ENCODE data around the gene TMEM42.

Gene TMEM42

DNA sequence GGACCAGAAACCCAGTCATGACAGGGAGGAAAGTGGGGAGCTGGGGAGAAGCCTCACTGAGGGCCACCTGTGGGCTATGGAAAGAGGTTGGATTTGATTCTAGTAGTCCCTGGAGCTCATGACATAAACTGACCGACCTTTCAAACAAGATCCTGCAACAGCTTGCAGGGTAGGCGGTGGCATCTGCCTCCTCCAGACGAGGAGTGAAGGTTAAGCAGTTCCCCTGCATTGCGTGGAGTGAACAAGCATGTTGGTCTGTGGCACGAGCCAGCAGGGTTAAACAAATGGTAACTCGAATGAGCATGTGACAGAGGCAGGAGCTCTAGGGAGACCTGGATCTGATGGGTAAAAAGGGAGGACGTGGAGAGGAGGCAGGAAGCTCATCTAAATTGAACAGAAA is 25.4 kb downstream of the TMEM42 start:
- no peaks in the 10 kb centered on the region for H3K36me3 ChIP-seq (ENCODE audit: control insufficient read depth, insufficient read depth, low read length)
- no peak overlapping the region for H3K4me3 ChIP-seq (replicated peaks; ENCODE audit: low read depth, low read length)
- H3K27me3 ChIP-seq (replicated peaks; ENCODE audit: control insufficient read depth, insufficient read depth, low read length), result peaks cover 1% of the 10 kb centered on the region; the same call in 1 of the 2 replicates
- DNase-seq (ENCODE audit: extremely low read depth, insufficient read length), result no peak
- TF ChIP-seq, protein P1, sequence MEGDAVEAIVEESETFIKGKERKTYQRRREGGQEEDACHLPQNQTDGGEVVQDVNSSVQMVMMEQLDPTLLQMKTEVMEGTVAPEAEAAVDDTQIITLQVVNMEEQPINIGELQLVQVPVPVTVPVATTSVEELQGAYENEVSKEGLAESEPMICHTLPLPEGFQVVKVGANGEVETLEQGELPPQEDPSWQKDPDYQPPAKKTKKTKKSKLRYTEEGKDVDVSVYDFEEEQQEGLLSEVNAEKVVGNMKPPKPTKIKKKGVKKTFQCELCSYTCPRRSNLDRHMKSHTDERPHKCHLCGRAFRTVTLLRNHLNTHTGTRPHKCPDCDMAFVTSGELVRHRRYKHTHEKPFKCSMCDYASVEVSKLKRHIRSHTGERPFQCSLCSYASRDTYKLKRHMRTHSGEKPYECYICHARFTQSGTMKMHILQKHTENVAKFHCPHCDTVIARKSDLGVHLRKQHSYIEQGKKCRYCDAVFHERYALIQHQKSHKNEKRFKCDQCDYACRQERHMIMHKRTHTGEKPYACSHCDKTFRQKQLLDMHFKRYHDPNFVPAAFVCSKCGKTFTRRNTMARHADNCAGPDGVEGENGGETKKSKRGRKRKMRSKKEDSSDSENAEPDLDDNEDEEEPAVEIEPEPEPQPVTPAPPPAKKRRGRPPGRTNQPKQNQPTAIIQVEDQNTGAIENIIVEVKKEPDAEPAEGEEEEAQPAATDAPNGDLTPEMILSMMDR (IDR thresholded peaks at IDR 0.05; ENCODE audit: insufficient read depth, low read length, poor library complexity, severe bottlenecking), result no peak

DNA sequence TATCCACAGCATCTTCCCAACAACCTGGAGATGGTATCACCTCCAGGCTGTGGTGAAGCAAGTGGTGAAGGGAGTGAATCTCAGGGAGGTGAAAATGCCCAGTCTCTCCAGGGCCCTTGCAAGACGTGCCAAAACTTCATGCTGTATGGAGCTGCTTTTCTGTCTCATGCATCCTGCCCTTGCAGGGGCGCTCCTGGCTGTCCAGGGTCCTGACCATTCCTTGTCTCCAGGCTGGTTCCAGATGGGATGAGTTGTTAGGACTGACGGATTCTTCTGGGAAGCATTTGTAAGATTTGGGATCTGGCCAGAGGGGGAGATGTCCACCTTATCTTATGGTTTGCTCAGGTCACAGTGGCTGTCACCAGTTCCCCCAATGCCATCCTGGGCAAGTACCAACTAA is 28.5 kb downstream of the TMEM42 start:
- no peak overlapping the region for H3K4me3 ChIP-seq (replicated peaks; ENCODE audit: low read depth, low read length)
- no peak for DNase-seq (ENCODE audit: extremely low read depth, insufficient read length)
- TF ChIP-seq, protein P1 (IDR thresholded peaks at IDR 0.05; ENCODE audit: insufficient read depth, low read length, poor library complexity, severe bottlenecking), result no peak
- H3K27me3 ChIP-seq (replicated peaks; ENCODE audit: control insufficient read depth, insufficient read depth, low read length), result 0 out of 2 replicates have a peak, but pooled peaks cover 1% of the 10 kb centered on the region
- H3K36me3 ChIP-seq (ENCODE audit: control insufficient read depth, insufficient read depth, low read length), result no peaks in the 10 kb centered on the region

DNA sequence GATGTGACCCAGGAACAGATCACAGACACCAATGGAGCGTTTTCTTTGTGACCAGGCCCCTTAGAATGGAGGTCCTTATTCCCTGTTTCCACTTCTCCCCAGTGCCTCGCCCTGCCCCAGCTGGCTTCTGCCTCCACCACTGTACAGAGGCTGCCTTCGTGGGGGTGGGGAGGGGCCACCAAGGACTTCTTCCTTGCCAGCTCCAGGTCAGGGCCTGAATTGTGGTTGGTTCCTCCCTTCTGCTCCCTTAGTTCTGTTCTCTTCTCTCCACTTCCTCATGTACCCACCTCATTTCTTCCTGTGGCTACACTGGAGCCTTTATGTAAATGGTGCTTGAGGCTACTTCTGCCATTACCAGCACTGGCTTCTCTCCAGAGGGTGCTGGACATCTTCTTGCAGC is 29.1 kb downstream of the TMEM42 start:
- Histone ChIP-seq H3K36me3 (ENCODE audit: control insufficient read depth, insufficient read depth, low read length) (no peaks in the 10 kb centered on the region), H3K4me3 (replicated peaks; ENCODE audit: low read depth, low read length) (no peak overlapping the region), H3K27me3 (replicated peaks; ENCODE audit: control insufficient read depth, insufficient read depth, low read length) (no peaks in the 10 kb centered on the region)
- TF ChIP-seq, protein P1 (IDR thresholded peaks at IDR 0.05; ENCODE audit: insufficient read depth, low read length, poor library complexity, severe bottlenecking), result no peak
- DNase-seq (ENCODE audit: extremely low read depth, insufficient read length), result no peak

DNA sequence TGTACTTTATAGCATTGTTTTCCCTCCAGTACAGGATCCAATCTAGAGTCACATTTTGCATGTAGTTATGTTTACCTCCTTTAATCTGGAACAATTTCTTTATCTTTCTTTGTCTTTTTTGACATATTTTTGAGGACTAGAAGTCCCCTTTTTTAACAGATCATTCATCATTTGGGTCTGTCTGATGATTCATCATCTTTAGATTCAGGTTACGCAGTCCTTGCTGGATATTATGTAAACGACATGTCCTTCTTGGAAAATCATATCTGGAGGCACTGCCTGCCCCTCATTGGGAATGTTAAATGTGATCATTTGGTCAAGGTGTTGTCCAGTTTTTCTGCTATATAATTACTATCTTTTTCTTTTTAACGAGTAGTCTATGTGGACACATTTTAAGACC is 31.0 kb downstream of the TMEM42 start:
- Histone ChIP-seq H3K27me3 (replicated peaks; ENCODE audit: control insufficient read depth, insufficient read depth, low read length) (no peaks in the 10 kb centered on the region), H3K36me3 (ENCODE audit: control insufficient read depth, insufficient read depth, low read length) (no peaks in the 10 kb centered on the region), H3K4me3 (replicated peaks; ENCODE audit: low read depth, low read length) (no peak overlapping the region)
- TF ChIP-seq, protein P1 (IDR thresholded peaks at IDR 0.05; ENCODE audit: insufficient read depth, low read length, poor library complexity, severe bottlenecking), result no peak
- no peak for DNase-seq (ENCODE audit: extremely low read depth, insufficient read length)

DNA sequence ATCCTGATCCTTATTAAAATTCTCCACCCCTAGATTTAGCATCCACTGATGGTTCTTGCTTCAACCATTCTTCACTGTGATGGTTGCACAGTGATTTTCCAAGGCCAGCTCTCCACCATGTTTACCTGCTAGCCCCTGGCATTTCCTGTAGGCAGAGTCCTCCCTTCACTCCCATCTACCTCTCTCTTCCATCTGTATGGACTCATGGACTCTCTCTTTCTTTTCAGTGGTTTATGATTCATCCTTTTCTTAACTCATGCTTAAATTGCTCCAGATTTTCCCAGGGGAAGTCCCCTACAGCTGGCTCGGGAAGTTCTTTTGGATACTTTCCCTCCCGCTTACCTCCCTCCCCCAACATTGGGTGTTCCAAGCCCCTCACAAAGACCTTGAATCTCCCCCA is 31.4 kb downstream of the TMEM42 start:
- no peak for DNase-seq (ENCODE audit: extremely low read depth, insufficient read length)
- no peaks in the 10 kb centered on the region for H3K27me3 ChIP-seq (replicated peaks; ENCODE audit: control insufficient read depth, insufficient read depth, low read length)
- TF ChIP-seq, protein P1 (IDR thresholded peaks at IDR 0.05; ENCODE audit: insufficient read depth, low read length, poor library complexity, severe bottlenecking), result no peak
- no peak overlapping the region for H3K4me3 ChIP-seq (replicated peaks; ENCODE audit: low read depth, low read length)
- H3K36me3 ChIP-seq (ENCODE audit: control insufficient read depth, insufficient read depth, low read length), result no peaks in the 10 kb centered on the region

DNA sequence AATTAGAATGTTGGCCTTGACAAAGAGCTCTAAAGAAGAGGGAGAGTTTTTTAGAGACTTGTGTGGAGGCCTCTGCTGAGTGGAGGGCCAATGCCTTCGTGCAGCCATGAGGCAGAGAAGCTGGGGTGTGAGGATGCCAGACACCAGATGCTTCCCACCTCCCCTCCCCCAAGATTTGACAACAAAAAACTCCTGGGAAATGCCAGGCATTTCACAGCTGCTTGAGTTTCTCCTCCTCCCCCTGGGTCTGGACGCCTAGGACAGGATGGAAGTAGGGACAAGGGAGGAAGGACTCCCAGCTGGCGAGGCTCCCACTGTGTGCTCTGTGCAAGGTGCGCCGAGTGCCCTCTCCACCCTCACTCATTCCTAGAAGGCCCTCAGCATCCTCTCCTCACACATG is 32.8 kb downstream of the TMEM42 start:
- Histone ChIP-seq H3K36me3 (ENCODE audit: control insufficient read depth, insufficient read depth, low read length) (no peaks in the 10 kb centered on the region), H3K27me3 (replicated peaks; ENCODE audit: control insufficient read depth, insufficient read depth, low read length) (no peaks in the 10 kb centered on the region), H3K4me3 (replicated peaks; ENCODE audit: low read depth, low read length) (no peak overlapping the region)
- TF ChIP-seq, protein P1 (IDR thresholded peaks at IDR 0.05; ENCODE audit: insufficient read depth, low read length, poor library complexity, severe bottlenecking), result no peak
- DNase-seq (ENCODE audit: extremely low read depth, insufficient read length), result no peak

Data from GM06990 (cell line).